ENCODE results near the gene C19orf53.

Gene C19orf53

GRCh38 chr19:13827656-13828055 is 53.4 kb downstream of the C19orf53 start:
- no peak for DNase-seq

Measured in activated naive CD4-positive, alpha-beta T cell treated with anti-CD3 and anti-CD28 coated beads, Interleukin-2, amount 50 U/mL, for 16 hours (primary cell).